H1 (cell line): Measurements from ENCODE around the gene LIG3. TPM values are rescaled to one million over a fixed set of nuclear protein-coding genes. Genes with fewer than 3 reads are reported as not detected.

Source experiments
- CBX8 ChIP-seq: fragments of 300-800, 300-1000 bp; sonication (generic); IDR thresholded peaks from 2 replicates; pipeline ENCODE4 v1.7.1; 2016; ENCODE audit warnings: low read depth, low read length, borderline replicate concordance
- CEBPB ChIP-seq: IDR thresholded peaks from 2 replicates; pipeline ENCODE4 v1.6.1; 2012; ENCODE audit warnings: low read depth, low read length
- PHF8 ChIP-seq: fragments of 200-600 bp; sonication (generic); conservative IDR thresholded peaks from 2 replicates; pipeline ENCODE4 v1.7.1; 2012; ENCODE audit warnings: low read depth, mild to moderate bottlenecking, inconsistent platforms, low read length, moderate library complexity
- POU5F1 ChIP-seq: IDR thresholded peaks from 2 replicates; pipeline ENCODE4 v1.6.1; 2011; ENCODE audit warnings: low read depth, mild to moderate bottlenecking, low read length, moderate library complexity
- SIN3A ChIP-seq, 2 experiments: IDR thresholded peaks in 1 of 2; conservative IDR thresholded peaks in 1 of 2; 2 replicates each; pipeline ENCODE4 v1.6.1; 2011 to 2012; ENCODE audit warnings: low read length in 2 of 2, improper control_type of control experiment in 1 of 2, low read depth in 1 of 2, mild to moderate bottlenecking in 1 of 2
- SIX5 ChIP-seq: IDR thresholded peaks from 2 replicates; pipeline ENCODE4 v1.6.1; 2011; ENCODE audit warnings: mild to moderate bottlenecking, low read depth, low read length
- polyA plus RNA-seq, 7 experiments: library from polyadenylated mRNA; depleted of rRNA in 3 of 7; stranded (reverse) in 5 of 7; unstranded in 2 of 7; fragments of >200 nt in 5 of 7; fragments of 200-250 nt in 2 of 7; gene quantifications; 1 replicate in 5 of 7; 2 replicates in 1 of 7; 4 replicates in 1 of 7; pipeline versions ENCODE4 v1.2.1 to v1.2.3, GENCODE V29; 2011 to 2013; ENCODE audit warnings: missing spikeins in 2 of 7, mixed read lengths in 2 of 7
- total RNA-seq: library from RNA; stranded (reverse); fragmentation: NEBNext Ultra II Directional; extraction: Animal tissue kit (Norgen Biotek cat#: 25700); gene quantifications from 2 replicates; pipeline ENCODE4 v1.2.1, GENCODE V29; 2021

LIG3 gene
- total and polyA plus RNA-seq, 2 of the 8 experiments (the other 6 are each of a cell fraction or from before 2014, with no cell fraction given): 63.6 to 89.3 TPM

GRCh38 chr17:35057332-35057915, 77.1 kb downstream of the LIG3 start (continued):
- TF ChIP-seq CEBPB (no peak), SIN3A (conservative IDR thresholded peaks at IDR 0.05 in 1 of 2, IDR thresholded peaks at IDR 0.05 in 1 of 2; ENCODE audit: low read depth in 1 of 2, low read length in 2 of 2) (no peak), CBX8 (no peak), SIX5 (no peak), POU5F1 (no peak), PHF8 (no peak)

Other genes with a start within 250 kb of the LIG3 start
- 0.48 and 1.3 TPM in 2 replicates for gene CCT6B, start 19.1 kb upstream of the LIG3 start, total RNA-seq
- gene CCT6B, start 19.1 kb upstream of the LIG3 start, polyA plus RNA-seq (2011; rRNA removed): 0.53 and 0.67 TPM in 2 replicates
- gene ZNF830, start 19.0 kb upstream of the LIG3 start, total RNA-seq: 18.5 and 19.9 TPM in 2 replicates
- 3.9 and 4.2 TPM in 2 replicates for gene ZNF830, start 19.0 kb upstream of the LIG3 start, polyA plus RNA-seq (2011; rRNA removed)
- 20.0 and 24.5 TPM in 2 replicates for gene RFFL, start 83.2 kb downstream of the LIG3 start, total RNA-seq
- gene RFFL, start 83.2 kb downstream of the LIG3 start, polyA plus RNA-seq (2011; rRNA removed): 14.0 and 14.2 TPM in 2 replicates
- 12.9 and 13.7 TPM in 2 replicates for gene RAD51D, start 139.3 kb downstream of the LIG3 start, total RNA-seq
- gene RAD51D, start 139.3 kb downstream of the LIG3 start, polyA plus RNA-seq (2011; rRNA removed): 9.2 and 10.2 TPM in 2 replicates
- not detected in 2 replicates for gene FNDC8, start 141.1 kb downstream of the LIG3 start, total RNA-seq
- not detected in 2 replicates for gene FNDC8, start 141.1 kb downstream of the LIG3 start, polyA plus RNA-seq (2011; rRNA removed)
- 50.1 and 51.5 TPM in 2 replicates for gene NLE1, start 161.8 kb downstream of the LIG3 start, total RNA-seq
- gene NLE1, start 161.8 kb downstream of the LIG3 start, polyA plus RNA-seq (2011; rRNA removed): 50.4 and 67.7 TPM in 2 replicates
- gene UNC45B, start 167.3 kb downstream of the LIG3 start, total RNA-seq: 0.15 and 0.23 TPM in 2 replicates
- 0.06 and 0.11 TPM in 2 replicates for gene UNC45B, start 167.3 kb downstream of the LIG3 start, polyA plus RNA-seq (2011; rRNA removed)
- gene SLC35G3, start 213.9 kb downstream of the LIG3 start, total RNA-seq: not detected in 2 replicates
- gene SLC35G3, start 213.9 kb downstream of the LIG3 start, polyA plus RNA-seq (2011; rRNA removed): not detected in 2 replicates